H1 (cell line): ENCODE data around the gene CALHM3. TPM values are rescaled to one million over a fixed set of nuclear protein-coding genes. Genes with fewer than 3 reads are reported as not detected.

Experiments used
- BRCA1 ChIP-seq: IDR thresholded peaks from 2 replicates; pipeline ENCODE4 v1.6.1; 2012; ENCODE audit warnings: low read depth, low read length, improper control_type of control experiment
- NRF1 ChIP-seq: IDR thresholded peaks from 2 replicates; pipeline ENCODE4 v1.6.1; 2011; ENCODE audit warnings: mild to moderate bottlenecking, low read depth, low read length, improper control_type of control experiment
- RFX5 ChIP-seq: IDR thresholded peaks from 2 replicates; pipeline ENCODE4 v1.6.1; 2011; ENCODE audit warnings: low read depth, low read length, improper control_type of control experiment, borderline replicate concordance
- SP2 ChIP-seq: IDR thresholded peaks from 2 replicates; pipeline ENCODE4 v1.6.1; 2012; ENCODE audit warnings: mild to moderate bottlenecking, low read length, inconsistent platforms
- polyA plus RNA-seq, 7 experiments: library from polyadenylated mRNA; depleted of rRNA in 3 of 7; stranded (reverse) in 5 of 7; unstranded in 2 of 7; fragments of >200 nt in 5 of 7; fragments of 200-250 nt in 2 of 7; gene quantifications; 1 replicate in 5 of 7; 2 replicates in 1 of 7; 4 replicates in 1 of 7; pipeline versions ENCODE4 v1.2.1 to v1.2.3, GENCODE V29; 2011 to 2013; ENCODE audit warnings: missing spikeins in 2 of 7, mixed read lengths in 2 of 7
- total RNA-seq: library from RNA; stranded (reverse); fragmentation: NEBNext Ultra II Directional; extraction: Animal tissue kit (Norgen Biotek cat#: 25700); gene quantifications from 2 replicates; pipeline ENCODE4 v1.2.1, GENCODE V29; 2021

CALHM3 gene
- total and polyA plus RNA-seq, 2 of the 8 experiments (the other 6 are each of a cell fraction or from before 2014, with no cell fraction given) = 0.17 to 0.60 TPM

DNA sequence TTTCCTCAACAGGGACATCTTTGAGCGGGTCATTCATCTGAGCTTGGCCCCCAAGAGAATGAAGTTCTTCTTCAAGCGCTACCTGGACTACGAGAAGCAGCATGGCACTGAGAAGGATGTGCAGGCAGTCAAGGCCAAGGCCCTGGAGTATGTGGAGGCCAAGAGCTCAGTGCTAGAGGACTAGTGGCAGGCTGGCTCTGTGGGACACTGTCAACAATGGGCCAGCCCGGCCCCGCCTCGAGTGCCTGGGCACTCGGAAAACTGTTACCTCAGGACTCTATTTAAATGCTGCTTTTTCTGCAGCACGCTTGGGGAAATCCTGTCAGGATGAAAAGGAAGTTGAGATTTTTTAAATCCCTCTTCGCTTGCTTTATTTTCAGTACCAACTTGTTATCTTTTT, 33.7 kb downstream of the CALHM3 start (continued):
- TF ChIP-seq RFX5 (no peak), NRF1 (no peak), SP2 (no peak), BRCA1 (no peak)
